Endothelial cell of umbilical vein (primary cell): Measurements from ENCODE around the gene RABGAP1. TPM values are rescaled to one million over a fixed set of nuclear protein-coding genes. Genes with fewer than 3 reads are reported as not detected.

Experiments used
- BruUV-seq: library from RNA; stranded (reverse); fragments of 400-500 nt; replicated peaks from 2 replicates; lab custom pipeline; 2021; lab: Mats Ljungman, UMichigan
- CTCF ChIA-PET: fragments of 300-600, 350-600 bp; sonication (Branson Sonifier 250); formaldehyde crosslinking; loops from one replicate; lab custom pipeline; 2021; ENCODE audit warnings: antibody characterized with exemption, inconsistent platforms; lab: Charles Lee
- POLR2A ChIA-PET: fragments of 300-600, 350-600 bp; sonication (Branson Sonifier 250); formaldehyde crosslinking; loops from one replicate; lab custom pipeline; 2021; ENCODE audit warnings: antibody characterized with exemption, inconsistent platforms; lab: Charles Lee
- DNase-seq: peaks from one replicate; pipeline ENCODE4 v3.0.0-alpha.2; 2011; ENCODE audit warnings: low read depth, low spot score
- FAIRE-seq: peaks from 2 replicates; lab custom pipeline; 2011; peaks lifted over from hg19 to GRCh38; lab: Jason Lieb, UNC
- H2AFZ ChIP-seq: 2 replicates; pipeline ENCODE4 v1.6.0; 2012; ENCODE audit warnings: low read depth, low read length, control low read depth, inconsistent platforms
- H3K27ac ChIP-seq: 2 replicates; pipeline ENCODE4 v1.5.1; 2011; ENCODE audit warnings: low read depth, mild to moderate bottlenecking, control low read depth, low read length, moderate library complexity; ENCODE audit not compliant: insufficient read depth
- H3K27me3 ChIP-seq, 2 experiments: 2 replicates each; pipeline versions ENCODE4 v1.6.0 to v1.6.1; 2011; ENCODE audit warnings: low read length in 2 of 2, mixed read lengths in 1 of 2; ENCODE audit not compliant: control insufficient read depth in 2 of 2, insufficient read depth in 2 of 2
- H3K36me3 ChIP-seq, 2 experiments: 2 replicates in 1 of 2; 3 replicates in 1 of 2; pipeline ENCODE4 v1.5.1; 2011; ENCODE audit warnings: low read length in 2 of 2, mild to moderate bottlenecking in 1 of 2, moderate library complexity in 1 of 2; ENCODE audit not compliant: control insufficient read depth in 2 of 2, insufficient read depth in 2 of 2; ENCODE audit errors: extremely low read depth in 1 of 2
- H3K4me1 ChIP-seq: 3 replicates; pipeline ENCODE4 v1.5.1; 2011; ENCODE audit warnings: mild to moderate bottlenecking, low read length; ENCODE audit not compliant: control insufficient read depth, insufficient read depth; ENCODE audit errors: extremely low read depth
- H3K4me2 ChIP-seq: 2 replicates; pipeline ENCODE4 v1.6.1; 2011; ENCODE audit warnings: low read length, control low read depth, mixed read lengths; ENCODE audit not compliant: insufficient read depth
- H3K4me3 ChIP-seq, 3 experiments: fragments of 200-600 bp in 1 of 3; sonication (generic), shearing (Covaris generic) in 1 of 3; replicated peaks in 1 of 3; 2 replicates each; pipeline ENCODE4 v1.5.1; 2011 to 2016; ENCODE audit warnings: control low read depth in 3 of 3, low read length in 3 of 3, mild to moderate bottlenecking in 2 of 3, inconsistent platforms in 1 of 3, low read depth in 1 of 3, moderate library complexity in 1 of 3; ENCODE audit not compliant: insufficient read depth in 1 of 3
- H3K79me2 ChIP-seq: 2 replicates; pipeline ENCODE4 v1.6.0; 2012; ENCODE audit warnings: low read length, inconsistent platforms; ENCODE audit not compliant: control insufficient read depth, insufficient read depth
- H3K9ac ChIP-seq: replicated peaks from 2 replicates; pipeline ENCODE3; 2011; ENCODE audit warnings: low read length, control low read depth; ENCODE audit not compliant: insufficient read depth; ENCODE audit errors: extremely low read depth
- H3K9me1 ChIP-seq: replicated peaks from 3 replicates; pipeline ENCODE4 v1.6.0; 2011; ENCODE audit warnings: mild to moderate bottlenecking, low read length; ENCODE audit not compliant: control insufficient read depth, insufficient read depth; ENCODE audit errors: extremely low read depth
- H3K9me3 ChIP-seq: replicated peaks from 2 replicates; pipeline ENCODE4 v1.5.1; 2012; ENCODE audit warnings: low read length, inconsistent platforms; ENCODE audit not compliant: control insufficient read depth, insufficient read depth
- H4K20me1 ChIP-seq: replicated peaks from 2 replicates; pipeline ENCODE3; 2011; ENCODE audit warnings: mild to moderate bottlenecking, low read length; ENCODE audit not compliant: control insufficient read depth, insufficient read depth; ENCODE audit errors: extremely low read depth
- CTCF ChIP-seq, 2 donors: IDR thresholded peaks; 1 replicate in 1 of 2; 2 replicates in 1 of 2; pipeline ENCODE4 v1.5.1; 2011; ENCODE audit warnings: low read length in 2 of 2, mild to moderate bottlenecking in 2 of 2, moderate library complexity in 2 of 2, control low read depth in 1 of 2, inconsistent platforms in 1 of 2, low read depth in 1 of 2; ENCODE audit not compliant: insufficient read depth in 1 of 2; ENCODE audit errors: extremely low read depth in 1 of 2
- EZH2 ChIP-seq: IDR thresholded peaks from 2 replicates; pipeline ENCODE4 v1.6.1; 2012; ENCODE audit warnings: borderline replicate concordance, low read depth, mild to moderate bottlenecking, moderate library complexity, low read length, inconsistent platforms; ENCODE audit not compliant: severe bottlenecking
- FOS ChIP-seq: IDR thresholded peaks from 2 replicates; pipeline ENCODE4 v1.6.1; 2011; ENCODE audit warnings: mild to moderate bottlenecking, low read length, moderate library complexity, borderline replicate concordance; ENCODE audit not compliant: insufficient read depth
- GATA2 ChIP-seq: IDR thresholded peaks from 2 replicates; pipeline ENCODE4 v1.7.0; 2011; ENCODE audit warnings: low read depth, mild to moderate bottlenecking, moderate library complexity, mixed read lengths, low read length; ENCODE audit not compliant: insufficient read length, insufficient read depth
- JUN ChIP-seq: IDR thresholded peaks from 2 replicates; pipeline ENCODE4 v1.6.1; 2011; ENCODE audit warnings: borderline replicate concordance, low read depth; ENCODE audit not compliant: insufficient read length, insufficient read depth
- MAX ChIP-seq: IDR thresholded peaks from 2 replicates; pipeline ENCODE4 v1.6.1; 2011; ENCODE audit not compliant: insufficient read depth, insufficient read length
- MYC ChIP-seq: IDR thresholded peaks from one replicate; pipeline ENCODE4 v1.6.1; 2011; ENCODE audit warnings: mild to moderate bottlenecking, low read depth, low read length
- POLR2A ChIP-seq: IDR thresholded peaks from 2 replicates; pipeline ENCODE4 v1.6.1; 2012; ENCODE audit warnings: low read depth, mild to moderate bottlenecking, control low read depth, low read length
- POLR2AphosphoS5 ChIP-seq: IDR thresholded peaks from 2 replicates; pipeline ENCODE4 v1.6.1; 2012; ENCODE audit warnings: low read depth, mild to moderate bottlenecking, control low read depth, low read length, moderate library complexity; ENCODE audit not compliant: insufficient read depth
- dilution Hi-C: fragments of 300-500 bp; cut with MboI; formaldehyde crosslinking; loops from one replicate; pipeline ENCODE4 v1.15.0; 2019; ENCODE audit warnings: low sequenced_read_pairs; ENCODE audit not compliant: extremely low pct_ligation_motif_present
- intact Hi-C: fragments of 100-400 bp; cut with micrococcal nuclease; formaldehyde crosslinking; loops from one replicate; pipeline ENCODE4 v1.10.0; 2022
- polyA plus RNA-seq, 4 experiments: library from polyadenylated mRNA; depleted of rRNA in 3 of 4; stranded (reverse) in 3 of 4; unstranded in 1 of 4; fragments of >200 nt; gene quantifications; 2 replicates each; pipeline versions ENCODE4 v1.2.1 to v1.2.3, GENCODE V29; 2011 to 2012; ENCODE audit warnings: missing spikeins in 1 of 4
- total RNA-seq: library from RNA; stranded (reverse); gene quantifications from 2 replicates; pipeline ENCODE4 v1.2.3, GENCODE V29; 2021

The RABGAP1 gene
- total and polyA plus RNA-seq, 2 donors (not counting 3 experiments of a cell fraction or from before 2014, with no cell fraction given), result 19.0 to 53.6 TPM

GRCh38 chr9:123061216-123061615, 120.4 kb downstream of the RABGAP1 start:
- no peaks in the 10 kb centered on the region for H3K4me1 ChIP-seq

More at GRCh38 chr9:123061216-123061615, 120.4 kb downstream of the RABGAP1 start:
- Histone ChIP-seq H3K27ac (no peak overlapping the region), H3K79me2 (no peaks in the 10 kb centered on the region), H3K27me3 (no peaks in the 10 kb centered on the region), H3K9me3 (no peaks in the 10 kb centered on the region), H3K9me1 (no peaks in the 10 kb centered on the region), H3K36me3 (peaks cover under 1 to 6% of the 10 kb centered on the region in 2 experiments), H3K4me3 (no peak overlapping the region), H3K9ac (no peak overlapping the region), H3K4me2 (no peak overlapping the region), H2AFZ (no peak overlapping the region), H4K20me1 (no peaks in the 10 kb centered on the region)
- ChIA-PET POLR2A (no interaction called here), CTCF (no interaction called here)
- intact Hi-C loops, result no loop called here
- no TSS peak for BruUV-seq
- DNase-seq, result no peak
- TF ChIP-seq CTCF (IDR thresholded peaks at IDR 0.05; ENCODE audit: extremely low read depth in 1 of 2, insufficient read depth in 1 of 2, low read depth in 1 of 2, low read length in 2 of 2) (no peak), MAX (no peak), POLR2AphosphoS5 (no peak), GATA2 (no peak), POLR2A (no peak), FOS (no peak), MYC (no peak), EZH2 (no peak), JUN (no peak)
- dilution Hi-C loops, result no loop called here
- FAIRE-seq, result no peak
